AG09309 (cell line): ENCODE data around the gene USP3.

ENCODE experiments used
- DNase-seq: peaks from one replicate; pipeline ENCODE4 v3.0.0-alpha.2; 2010; ENCODE audit warnings: low read depth
- H3K4me3 ChIP-seq: 2 replicates; pipeline ENCODE4 v1.5.1; 2011; ENCODE audit warnings: mild to moderate bottlenecking, low read depth, low read length, moderate library complexity; ENCODE audit not compliant: control insufficient read depth
- CTCF ChIP-seq: IDR thresholded peaks from 2 replicates; pipeline ENCODE4 v1.5.1; 2011; ENCODE audit warnings: mild to moderate bottlenecking, low read depth, low read length, inconsistent platforms; ENCODE audit not compliant: insufficient read depth, control insufficient read depth; ENCODE audit errors: missing control alignments

The USP3 gene

GRCh38 chr15:63506537-63507035 is 2.2 kb downstream of the USP3 start:
- H3K4me3 ChIP-seq = no peak overlapping the region
- no peak for DNase-seq
- no peak for TF ChIP-seq CTCF

DNA sequence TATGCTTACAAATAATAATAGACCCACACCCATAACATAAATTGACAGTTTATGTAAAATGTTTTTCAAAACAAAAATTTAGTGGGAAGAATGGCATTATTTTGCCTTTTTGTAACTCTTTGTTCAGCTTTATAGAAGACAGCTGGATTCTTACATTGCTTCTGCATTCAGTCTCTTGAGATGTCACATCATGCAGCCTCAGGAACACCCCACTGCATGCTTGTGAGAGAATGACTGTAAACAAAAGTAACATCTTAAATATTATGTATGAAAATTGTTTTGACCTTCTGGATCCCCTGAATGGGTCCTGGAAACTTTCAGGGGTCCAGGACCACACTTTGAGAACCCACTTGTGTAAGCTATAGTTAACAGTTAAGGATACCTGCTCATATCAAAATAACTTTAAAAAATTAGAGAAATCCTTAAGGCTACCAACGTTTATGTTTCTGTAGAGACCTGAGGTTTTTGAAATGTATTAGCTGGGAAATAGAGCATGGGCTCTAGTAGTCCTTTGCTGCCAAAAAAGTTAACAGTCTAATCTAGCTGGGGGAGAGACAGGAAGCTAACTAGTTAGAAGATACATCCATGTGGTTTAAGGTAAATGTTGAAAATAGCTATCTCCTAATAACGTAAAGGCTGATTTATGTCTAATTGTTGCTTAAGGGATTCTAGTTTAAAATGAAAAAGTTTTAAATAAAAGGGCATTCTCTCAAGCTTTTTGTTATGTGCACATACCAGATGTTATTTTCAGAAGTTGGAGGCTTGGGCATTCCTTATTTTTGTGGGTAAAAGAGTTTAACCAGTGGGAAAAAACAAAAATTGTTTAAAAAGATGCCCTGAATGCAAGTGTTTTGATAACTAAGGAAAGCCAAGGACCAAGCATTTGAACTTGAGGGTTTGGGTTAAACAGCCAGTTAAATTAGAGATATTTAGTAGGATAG is 3.8 kb downstream of the USP3 start:
- no peak for TF ChIP-seq CTCF
- DNase-seq = no peak
- H3K4me3 ChIP-seq = no peak overlapping the region

DNA sequence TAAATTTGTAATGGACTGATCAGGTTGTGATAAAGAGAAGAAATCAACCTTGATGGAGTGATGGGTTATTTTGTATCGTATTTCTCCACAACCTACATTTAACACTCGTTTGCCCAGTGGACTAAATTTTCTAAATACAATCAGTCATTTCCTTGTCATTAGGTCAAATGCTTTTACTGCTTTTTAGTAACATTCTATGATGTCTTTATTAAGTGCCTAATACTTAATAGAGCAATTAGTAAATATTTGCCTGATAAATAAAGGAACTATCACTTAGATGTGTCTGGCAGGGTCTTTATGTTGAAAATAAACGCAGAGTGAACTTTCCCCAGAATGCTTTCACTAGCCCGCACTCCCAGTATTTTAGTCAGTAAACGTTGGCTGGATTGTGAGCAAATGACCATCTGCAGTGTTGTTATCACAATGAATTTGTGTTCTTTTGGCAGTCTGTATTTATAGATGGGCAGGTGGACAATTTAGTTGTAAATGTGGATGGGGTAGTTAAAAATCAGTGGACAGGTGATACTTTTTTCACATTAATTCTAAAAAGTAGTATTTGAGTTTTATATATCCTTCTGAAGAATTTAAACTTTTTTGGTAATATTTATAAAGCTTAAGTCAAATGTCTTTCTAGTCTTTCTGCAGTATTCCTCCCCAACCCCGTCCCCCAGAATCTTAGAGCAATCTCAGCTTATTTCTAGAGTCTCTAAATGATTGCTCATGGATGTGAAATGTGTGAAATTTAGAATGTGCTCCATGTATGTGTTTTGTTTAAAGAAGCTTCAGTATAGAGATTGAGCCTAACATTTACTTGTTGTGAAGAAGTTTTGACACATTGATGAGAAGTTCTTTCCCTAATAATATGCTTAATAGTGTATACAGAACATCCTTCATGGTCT is 4.9 kb downstream of the USP3 start:
- DNase-seq = no peak
- H3K4me3 ChIP-seq = no peak overlapping the region
- TF ChIP-seq CTCF = no peak

DNA sequence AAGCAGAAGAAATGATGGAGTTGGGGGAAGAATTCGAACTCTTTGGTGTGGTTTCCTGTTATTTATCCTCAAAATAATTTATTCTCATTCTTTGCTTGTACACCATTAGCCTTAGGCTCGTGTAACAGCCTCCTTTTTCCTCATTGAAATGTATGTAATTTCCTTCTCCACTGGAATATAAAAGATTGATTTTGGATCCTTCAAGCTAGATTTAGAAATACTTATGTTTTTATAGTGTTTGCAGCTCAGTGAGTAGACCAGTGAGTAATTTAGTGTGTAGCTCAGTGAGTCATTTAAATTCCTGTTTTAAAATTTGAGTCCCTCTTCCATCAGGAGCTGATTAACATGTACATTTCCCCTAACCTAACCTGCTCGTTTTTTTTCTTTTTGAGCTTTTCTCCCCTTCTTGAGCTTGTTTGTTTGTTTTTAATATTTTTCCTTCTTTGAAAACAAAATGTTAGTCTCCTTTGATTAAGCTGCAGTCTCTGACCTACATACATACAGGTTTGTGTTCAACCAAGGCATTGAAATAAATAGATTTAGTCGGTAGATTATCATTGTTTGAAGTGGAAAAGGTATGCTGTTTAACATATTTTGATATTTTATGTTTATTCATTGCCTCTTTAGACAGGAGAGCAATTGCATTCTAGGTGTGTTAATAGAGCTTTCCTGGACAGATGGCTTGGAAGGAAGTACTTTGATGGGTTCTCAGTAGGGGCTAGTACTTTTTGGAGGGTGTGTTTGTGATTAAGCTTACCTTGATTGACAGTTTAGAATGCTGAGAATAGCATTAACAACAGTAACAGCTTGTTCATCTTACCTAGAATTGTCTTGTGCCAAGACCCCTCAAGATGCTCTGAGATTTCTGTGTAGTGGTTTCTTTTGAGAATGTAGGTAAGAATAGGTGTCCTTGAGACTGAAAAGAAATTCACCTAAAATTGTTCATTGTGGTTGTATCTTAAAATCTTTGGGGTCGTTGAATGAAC is 5.9 kb downstream of the USP3 start:
- no peak for TF ChIP-seq CTCF
- no peak for DNase-seq
- no peak overlapping the region for H3K4me3 ChIP-seq

DNA sequence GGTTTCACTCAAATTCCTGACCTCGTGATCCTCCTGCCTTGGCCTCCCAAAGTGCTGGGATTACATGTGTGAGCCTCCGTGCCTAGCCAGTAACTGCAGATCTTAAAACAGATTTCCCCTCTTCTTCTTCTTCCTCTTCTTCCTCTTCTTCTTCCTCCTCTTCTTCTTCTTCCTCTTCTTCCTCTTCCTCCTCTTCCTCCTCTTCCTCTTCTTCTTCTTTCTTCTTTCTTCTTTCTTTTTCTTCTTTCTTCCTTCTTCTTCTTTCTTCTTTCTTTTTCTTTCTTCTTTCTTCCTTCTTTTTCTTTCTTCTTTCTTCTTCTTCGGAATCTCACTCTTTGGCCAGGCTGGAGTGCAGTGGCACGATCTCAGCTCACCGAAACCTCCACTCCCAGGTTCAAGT is 7.8 kb downstream of the USP3 start:
- DNase-seq = no peak
- no peak overlapping the region for H3K4me3 ChIP-seq
- TF ChIP-seq CTCF = no peak

- H3K4me3 ChIP-seq = no peak overlapping the region
- TF ChIP-seq CTCF = no peak
- DNase-seq = no peak
Measured at GRCh38 chr15:63513271-63513670, 8.9 kb downstream of the USP3 start.
